ENCODE measurements around the gene ZNF587. TPM values are rescaled to one million over a fixed set of nuclear protein-coding genes. Genes with fewer than 3 reads are reported as not detected.
A peak's percentile ranks its signal among the peaks of the same experiment; 100 is the strongest.
"Not testable (repeated sequence)": the region's sequence is repeated elsewhere in the genome, so short reads cannot be mapped to it uniquely, and the experiment has no call there.

The ZNF587 gene
- total and polyA plus RNA-seq, 10 of the 15 experiments (the other 5 are each of a cell fraction or from before 2014, with no cell fraction given) = 1.9 to 27.8 (median 13.5) TPM

GRCh38 chr19:57867868-57868492 lies 18.3 kb downstream of the ZNF587 start:
- Histone ChIP-seq H3K27ac (ENCODE audit: control insufficient read depth, insufficient read depth) (no peak overlapping the region), H4K20me1 (ENCODE audit: control insufficient read depth, insufficient read depth) (no peaks in the 10 kb centered on the region), H3K27me3 (replicated peaks in 1 of 2; ENCODE audit: control insufficient read depth in 2 of 2, insufficient read depth in 2 of 2, low read length in 1 of 2) (no peaks in the 10 kb centered on the region), H2AFZ (ENCODE audit: control insufficient read depth, low read depth, low read length) (no peak overlapping the region), H3K4me2 (ENCODE audit: control insufficient read depth, insufficient read depth) (no peak overlapping the region), H3K9me3 (replicated peaks; ENCODE audit: control insufficient read depth, insufficient read depth, low read length) (peaks cover 33% of the 10 kb centered on the region), H3K79me2 (ENCODE audit: control insufficient read depth, insufficient read depth, low read length) (no peaks in the 10 kb centered on the region), H3K4me1 (ENCODE audit: control insufficient read depth, insufficient read depth, low read length) (no peaks in the 10 kb centered on the region), H3K9ac (ENCODE audit: control insufficient read depth, insufficient read depth, low read length) (no peak overlapping the region), H3K4me3 (no peak overlapping the region), H3K36me3 (ENCODE audit: control insufficient read depth in 2 of 2, insufficient read depth in 2 of 2, low read length in 1 of 2) (peaks cover 4 to 32% of the 10 kb centered on the region in 2 experiments)
- ChIA-PET POLR2A (no interaction called here), CTCF (no interaction called here), RAD21 (ENCODE audit: unreplicated experiment) (no interaction called here), SMC1A (ENCODE audit: uncharacterized antibody, unreplicated experiment) (no interaction called here)
- no TSS peak for BruUV-seq (replicated peaks)
- TF ChIP-seq POLR2A (IDR thresholded peaks at IDR 0.05; ENCODE audit: low read depth, low read length) (0 out of 2 replicates have a peak, but pooled peaks have one; percentile 41), RB1 (IDR thresholded peaks at IDR 0.05; ENCODE audit: borderline replicate concordance) (no peak)
- in situ Hi-C loops (cut with MboI) (no loop called here), intact Hi-C loops (cut with micrococcal nuclease; ENCODE audit: unreplicated experiment) (no loop called here)
- WGBS (ENCODE audit: insufficient coverage, insufficient replicate concordance, low lambda C conversion rate, missing lambda C conversion rate) = 99% methylated on average over 7 of the region's 7 CpGs
- no peak for ATAC-seq
- DNase-seq (ENCODE audit: low read depth, low spot score) = no peak
- no peak for FAIRE-seq

GRCh38 chr19:57869655-57870054 lies 20.0 kb downstream of the ZNF587 start:
- SMC1A ChIA-PET (ENCODE audit: uncharacterized antibody, unreplicated experiment); H4K20me1 ChIP-seq (ENCODE audit: control insufficient read depth, insufficient read depth); POLR2A ChIA-PET; in situ Hi-C loops (cut with MboI); CTCF ChIA-PET; H3K27me3 ChIP-seq (replicated peaks in 1 of 2; ENCODE audit: control insufficient read depth in 2 of 2, insufficient read depth in 2 of 2, low read length in 1 of 2); RAD21 ChIA-PET (ENCODE audit: unreplicated experiment); H3K4me3 ChIP-seq; ATAC-seq; BruUV-seq (replicated peaks); H3K4me1 ChIP-seq (ENCODE audit: control insufficient read depth, insufficient read depth, low read length); intact Hi-C loops (cut with micrococcal nuclease; ENCODE audit: unreplicated experiment); H3K27ac ChIP-seq (ENCODE audit: control insufficient read depth, insufficient read depth); DNase-seq (ENCODE audit: low read depth, low spot score); FAIRE-seq; H3K9ac ChIP-seq (ENCODE audit: control insufficient read depth, insufficient read depth, low read length); H2AFZ ChIP-seq (ENCODE audit: control insufficient read depth, low read depth, low read length); H3K79me2 ChIP-seq (ENCODE audit: control insufficient read depth, insufficient read depth, low read length); H3K4me2 ChIP-seq (ENCODE audit: control insufficient read depth, insufficient read depth): not testable (repeated sequence)
- peaks cover 9 to 36% of the 10 kb centered on the region in 2 experiments for H3K36me3 ChIP-seq (ENCODE audit: control insufficient read depth in 2 of 2, insufficient read depth in 2 of 2, low read length in 1 of 2)
- WGBS (ENCODE audit: insufficient coverage, insufficient replicate concordance, low lambda C conversion rate, missing lambda C conversion rate) = 95% methylated on average over 6 of the region's 6 CpGs
- H3K9me3 ChIP-seq (replicated peaks; ENCODE audit: control insufficient read depth, insufficient read depth, low read length) = peaks cover 46% of the 10 kb centered on the region

Measured in GM12878 (cell line).